IMR-90 (cell line): ENCODE data around the gene GRID1. TPM values are rescaled to one million over a fixed set of nuclear protein-coding genes. Genes with fewer than 3 reads are reported as not detected.

ENCODE experiments used
- ATAC-seq: fragments of 200-7000 bp; cut with Tn5 transposase; 2 replicates; pipeline ENCODE4 v1.9.1; 2020; ENCODE audit warnings: low read depth, mild to moderate bottlenecking, moderate library complexity
- BruUV-seq: library from RNA; stranded (reverse); fragments of 400-500 nt; replicated peaks from 2 replicates; lab custom pipeline; 2021; lab: Mats Ljungman, UMichigan
- CTCF ChIA-PET: fragments of 300-600 bp; formaldehyde crosslinking; extraction: SDS; loops from one replicate; lab custom pipeline; 2021; ENCODE audit warnings: antibody characterized with exemption; lab: Yijun Ruan, JAX
- POLR2A ChIA-PET: fragments of 300-600 bp; sonication (Branson Sonifier 250); formaldehyde crosslinking; loops from one replicate; lab custom pipeline; 2022; ENCODE audit warnings: antibody characterized with exemption; ENCODE audit not compliant: unreplicated experiment; lab: Charles Lee
- DNase-seq: peaks from one replicate; pipeline ENCODE4 v3.0.0; 2013
- H2AFZ ChIP-seq: replicated peaks from 2 replicates; pipeline ENCODE3; 2013; ENCODE audit warnings: low read length, mild to moderate bottlenecking; ENCODE audit not compliant: poor library complexity
- H2AK5ac ChIP-seq: 2 replicates; pipeline ENCODE4 v1.6.1; 2013; ENCODE audit warnings: low read depth, low read length, inconsistent platforms
- H2AK9ac ChIP-seq: replicated peaks from 2 replicates; pipeline ENCODE3; 2013; ENCODE audit warnings: mild to moderate bottlenecking, low read depth, low read length, moderate library complexity; ENCODE audit not compliant: poor library complexity
- H2BK120ac ChIP-seq: 2 replicates; pipeline ENCODE4 v1.6.1; 2013; ENCODE audit warnings: low read depth, low read length, inconsistent platforms
- H2BK15ac ChIP-seq: 3 replicates; pipeline ENCODE4 v1.6.1; 2013; ENCODE audit warnings: low read depth, low read length, inconsistent platforms
- H2BK20ac ChIP-seq: 2 replicates; pipeline ENCODE4 v1.6.1; 2013; ENCODE audit warnings: low read depth, mild to moderate bottlenecking, inconsistent platforms, low read length, moderate library complexity
- H2BK5ac ChIP-seq: 2 replicates; pipeline ENCODE4 v1.6.1; 2013; ENCODE audit warnings: mild to moderate bottlenecking, low read depth, low read length, inconsistent platforms; ENCODE audit not compliant: poor library complexity, severe bottlenecking
- H3K14ac ChIP-seq: replicated peaks from 2 replicates; pipeline ENCODE4 v1.6.1; 2013; ENCODE audit warnings: low read depth, low read length, inconsistent platforms
- H3K18ac ChIP-seq: 2 replicates; pipeline ENCODE4 v1.6.1; 2013; ENCODE audit warnings: low read depth, low read length, control low read depth
- H3K23ac ChIP-seq: 2 replicates; pipeline ENCODE4 v1.6.1; 2013; ENCODE audit warnings: low read depth, low read length, inconsistent platforms
- H3K27ac ChIP-seq: 2 replicates; pipeline ENCODE4 v1.5.1; 2013; ENCODE audit warnings: mild to moderate bottlenecking, control low read depth, low read length; ENCODE audit not compliant: insufficient read depth
- H3K27me3 ChIP-seq: 2 replicates; pipeline ENCODE4 v1.6.1; 2013; ENCODE audit warnings: low read length; ENCODE audit not compliant: control insufficient read depth, insufficient read depth
- H3K36me3 ChIP-seq: 2 replicates; pipeline ENCODE4 v1.6.1; 2013; ENCODE audit warnings: low read length, mixed read lengths; ENCODE audit not compliant: control insufficient read depth, insufficient read depth
- H3K4ac ChIP-seq: 2 replicates; pipeline ENCODE4 v1.6.1; 2013; ENCODE audit warnings: low read depth, low read length, inconsistent platforms
- H3K4me1 ChIP-seq: 2 replicates; pipeline ENCODE4 v1.6.1; 2013; ENCODE audit warnings: low read length, mixed read lengths; ENCODE audit not compliant: control insufficient read depth, insufficient read depth
- H3K4me2 ChIP-seq: 2 replicates; pipeline ENCODE4 v1.6.1; 2013; ENCODE audit warnings: low read depth, mild to moderate bottlenecking, control low read depth, low read length, moderate library complexity
- H3K4me3 ChIP-seq: 2 replicates; pipeline ENCODE4 v1.5.1; 2013; ENCODE audit warnings: low read depth, mild to moderate bottlenecking, control low read depth, low read length, moderate library complexity; ENCODE audit not compliant: insufficient read depth
- H3K56ac ChIP-seq: 2 replicates; pipeline ENCODE4 v1.6.1; 2013; ENCODE audit warnings: low read length, inconsistent platforms; ENCODE audit not compliant: insufficient read depth; ENCODE audit errors: extremely low read depth
- H3K79me1 ChIP-seq, 2 experiments: 2 replicates each; pipeline ENCODE4 v1.6.1; 2013; ENCODE audit warnings: low read length in 2 of 2, inconsistent platforms in 1 of 2, low read depth in 1 of 2
- H3K9ac ChIP-seq: 2 replicates; pipeline ENCODE4 v1.6.1; 2013; ENCODE audit warnings: low read depth, low read length, control low read depth
- H3K9me1 ChIP-seq: 2 replicates; pipeline ENCODE4 v1.6.1; 2013; ENCODE audit warnings: low read length, inconsistent platforms; ENCODE audit not compliant: insufficient read depth
- H3K9me3 ChIP-seq: 2 replicates; pipeline ENCODE4 v1.6.1; 2013; ENCODE audit warnings: low read length; ENCODE audit not compliant: control insufficient read depth, insufficient read depth
- H4K20me1 ChIP-seq: 2 replicates; pipeline ENCODE4 v1.6.1; 2013; ENCODE audit warnings: low read length, inconsistent platforms; ENCODE audit not compliant: insufficient read depth
- H4K5ac ChIP-seq: 2 replicates; pipeline ENCODE4 v1.6.1; 2013; ENCODE audit warnings: mild to moderate bottlenecking, low read depth, low read length, control low read depth
- H4K8ac ChIP-seq, 2 experiments: 2 replicates each; pipeline ENCODE4 v1.6.1; 2013; ENCODE audit warnings: low read depth in 2 of 2, low read length in 2 of 2, control low read depth in 1 of 2, inconsistent platforms in 1 of 2
- H4K91ac ChIP-seq: 2 replicates; pipeline ENCODE4 v1.6.1; 2013; ENCODE audit warnings: low read depth, low read length, inconsistent platforms; ENCODE audit not compliant: insufficient read depth
- CEBPB ChIP-seq: IDR thresholded peaks from 2 replicates; pipeline ENCODE4 v1.6.1; 2012; ENCODE audit warnings: low read depth, low read length, improper control_type of control experiment
- FOS ChIP-seq: fragments of 150-350 bp; IDR thresholded peaks from 2 replicates; pipeline ENCODE4 v1.6.1; 2016; ENCODE audit warnings: low read depth, low read length
- MAFK ChIP-seq: IDR thresholded peaks from 2 replicates; pipeline ENCODE4 v1.6.1; 2012; ENCODE audit warnings: low read depth, low read length, improper control_type of control experiment
- MXI1 ChIP-seq: IDR thresholded peaks from 2 replicates; pipeline ENCODE4 v1.6.1; 2012; ENCODE audit warnings: low read depth, mild to moderate bottlenecking, low read length, moderate library complexity, borderline replicate concordance
- NFE2L2 ChIP-seq: fragments of 150-350 bp; IDR thresholded peaks from 2 replicates; pipeline ENCODE4 v1.6.1; 2016; ENCODE audit warnings: low read depth, mild to moderate bottlenecking, low read length
- RCOR1 ChIP-seq: IDR thresholded peaks from 2 replicates; pipeline ENCODE4 v1.6.1; 2012; ENCODE audit warnings: mild to moderate bottlenecking, low read length, improper control_type of control experiment; ENCODE audit not compliant: insufficient replicate concordance
- RFX5 ChIP-seq: IDR thresholded peaks from 2 replicates; pipeline ENCODE4 v1.8.0; 2012; ENCODE audit warnings: low read depth, mild to moderate bottlenecking, low read length, moderate library complexity
- WGBS, 2 experiments: methylation state at CpG; one replicate each; pipeline versions ENCODE4 v1.1.5 to v1.1.7; 2013; ENCODE audit warnings: missing lambda C conversion rate in 2 of 2; ENCODE audit not compliant: insufficient read length in 1 of 2; ENCODE audit errors: extremely low coverage in 2 of 2; 5-methylcytosine and 5-hydroxymethylcytosine counted together
- dilution Hi-C: fragments of 300-500 bp; cut with HindIII; formaldehyde crosslinking; loops from one replicate; pipeline ENCODE4 v1.14.3; 2018; ENCODE audit warnings: low sequenced_read_pairs; ENCODE audit not compliant: unreplicated experiment
- in situ Hi-C: fragments of 300-500 bp; cut with MboI; formaldehyde crosslinking; loops from 3 replicates; pipeline ENCODE4 v1.14.3; 2019; ENCODE audit warnings: low sequenced_read_pairs, inconsistent platforms, mixed read lengths
- intact Hi-C: fragments of 100-400 bp; cut with micrococcal nuclease; formaldehyde crosslinking; loops from 2 replicates; pipeline ENCODE4 v1.10.0; 2022
- polyA plus RNA-seq, 3 experiments: library from polyadenylated mRNA; depleted of rRNA; stranded (reverse); fragments of >200 nt; gene quantifications; 2 replicates each; pipeline ENCODE4 v1.2.3, GENCODE V29; 2012; ENCODE audit warnings: low replicate concordance in 1 of 3
- total RNA-seq: library from RNA; depleted of rRNA; stranded (reverse); fragments of >200 nt; gene quantifications from 2 replicates; pipeline ENCODE4 v1.2.3, GENCODE V29; 2012
- TF ChIP-seq, protein P1 (sequence below): fragments of 150-350 bp; IDR thresholded peaks from 2 replicates; pipeline ENCODE4 v1.6.1; 2017; ENCODE audit warnings: mild to moderate bottlenecking, antibody characterized with exemption, low read length, low read depth
- TF ChIP-seq, protein P2 (sequence below): conservative IDR thresholded peaks from 2 replicates; pipeline ENCODE4 v1.5.1; 2012; ENCODE audit warnings: mild to moderate bottlenecking, low read depth, low read length, improper control_type of control experiment
- TF ChIP-seq, protein P3 (sequence below): fragments of 150-350 bp; IDR thresholded peaks from 2 replicates; pipeline ENCODE4 v1.6.1; 2016; ENCODE audit warnings: low read depth, mild to moderate bottlenecking, low read length, moderate library complexity, borderline replicate concordance

The GRID1 gene
- total and polyA plus RNA-seq, 2 of the 4 experiments (the other 2 are of a cell fraction): not detected

DNA sequence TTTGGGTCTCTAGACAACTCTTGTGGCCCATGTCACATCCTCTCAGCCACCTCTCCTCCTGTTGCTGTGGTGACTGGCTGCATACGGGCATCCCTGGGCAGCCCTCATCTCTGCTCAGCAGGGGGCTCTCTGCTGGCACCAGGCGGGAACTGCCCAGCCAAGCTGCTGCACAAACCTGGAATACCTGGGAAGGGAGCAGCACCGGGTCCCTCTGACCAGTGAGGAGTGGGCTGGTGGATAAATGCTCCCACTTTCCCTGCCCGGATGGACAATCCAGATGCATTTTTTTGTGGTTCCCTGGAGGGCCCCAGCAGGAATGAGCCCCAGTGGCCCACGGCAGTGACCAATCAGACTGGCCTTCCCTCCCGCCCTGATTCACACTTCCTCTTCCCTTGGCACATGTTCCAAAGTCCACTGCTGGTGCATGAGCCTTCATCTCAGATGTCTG, 21.9 kb downstream of the GRID1 start:
- Histone ChIP-seq H3K9ac (no peak overlapping the region), H3K27ac (no peak overlapping the region), H4K20me1 (no peaks in the 10 kb centered on the region), H3K14ac (no peak overlapping the region), H2AK5ac (no peak overlapping the region), H2BK20ac (no peak overlapping the region), H3K9me3 (no peaks in the 10 kb centered on the region), H3K56ac (no peak overlapping the region), H3K4ac (no peak overlapping the region), H3K4me3 (no peak overlapping the region), H3K9me1 (no peaks in the 10 kb centered on the region), H3K4me2 (no peak overlapping the region), H4K91ac (no peak overlapping the region), H3K27me3 (peaks cover 22% of the 10 kb centered on the region), H3K18ac (no peak overlapping the region), H2BK5ac (no peak overlapping the region), H3K79me1 (no peaks in the 10 kb centered on the region), H3K23ac (no peak overlapping the region), H4K5ac (no peak overlapping the region), H4K8ac (no peak overlapping the region), H2AK9ac (no peak overlapping the region), H2AFZ (no peak overlapping the region), H2BK120ac (no peak overlapping the region), H3K4me1 (no peaks in the 10 kb centered on the region), H2BK15ac (no peak overlapping the region), H3K36me3 (no peaks in the 10 kb centered on the region)
- no TSS peak for BruUV-seq
- ChIA-PET CTCF (no interaction called here), POLR2A (no interaction called here)
- ATAC-seq (no peak), DNase-seq (no peak)
- TF ChIP-seq, protein P1, sequence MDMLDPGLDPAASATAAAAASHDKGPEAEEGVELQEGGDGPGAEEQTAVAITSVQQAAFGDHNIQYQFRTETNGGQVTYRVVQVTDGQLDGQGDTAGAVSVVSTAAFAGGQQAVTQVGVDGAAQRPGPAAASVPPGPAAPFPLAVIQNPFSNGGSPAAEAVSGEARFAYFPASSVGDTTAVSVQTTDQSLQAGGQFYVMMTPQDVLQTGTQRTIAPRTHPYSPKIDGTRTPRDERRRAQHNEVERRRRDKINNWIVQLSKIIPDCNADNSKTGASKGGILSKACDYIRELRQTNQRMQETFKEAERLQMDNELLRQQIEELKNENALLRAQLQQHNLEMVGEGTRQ: no peak
- TF ChIP-seq RFX5 (no peak), RCOR1 (no peak), MAFK (no peak), FOS (no peak), CEBPB (no peak), MXI1 (no peak), NFE2L2 (no peak)
- TF ChIP-seq, protein P2, sequence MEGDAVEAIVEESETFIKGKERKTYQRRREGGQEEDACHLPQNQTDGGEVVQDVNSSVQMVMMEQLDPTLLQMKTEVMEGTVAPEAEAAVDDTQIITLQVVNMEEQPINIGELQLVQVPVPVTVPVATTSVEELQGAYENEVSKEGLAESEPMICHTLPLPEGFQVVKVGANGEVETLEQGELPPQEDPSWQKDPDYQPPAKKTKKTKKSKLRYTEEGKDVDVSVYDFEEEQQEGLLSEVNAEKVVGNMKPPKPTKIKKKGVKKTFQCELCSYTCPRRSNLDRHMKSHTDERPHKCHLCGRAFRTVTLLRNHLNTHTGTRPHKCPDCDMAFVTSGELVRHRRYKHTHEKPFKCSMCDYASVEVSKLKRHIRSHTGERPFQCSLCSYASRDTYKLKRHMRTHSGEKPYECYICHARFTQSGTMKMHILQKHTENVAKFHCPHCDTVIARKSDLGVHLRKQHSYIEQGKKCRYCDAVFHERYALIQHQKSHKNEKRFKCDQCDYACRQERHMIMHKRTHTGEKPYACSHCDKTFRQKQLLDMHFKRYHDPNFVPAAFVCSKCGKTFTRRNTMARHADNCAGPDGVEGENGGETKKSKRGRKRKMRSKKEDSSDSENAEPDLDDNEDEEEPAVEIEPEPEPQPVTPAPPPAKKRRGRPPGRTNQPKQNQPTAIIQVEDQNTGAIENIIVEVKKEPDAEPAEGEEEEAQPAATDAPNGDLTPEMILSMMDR: no peak
- TF ChIP-seq, protein P3, sequence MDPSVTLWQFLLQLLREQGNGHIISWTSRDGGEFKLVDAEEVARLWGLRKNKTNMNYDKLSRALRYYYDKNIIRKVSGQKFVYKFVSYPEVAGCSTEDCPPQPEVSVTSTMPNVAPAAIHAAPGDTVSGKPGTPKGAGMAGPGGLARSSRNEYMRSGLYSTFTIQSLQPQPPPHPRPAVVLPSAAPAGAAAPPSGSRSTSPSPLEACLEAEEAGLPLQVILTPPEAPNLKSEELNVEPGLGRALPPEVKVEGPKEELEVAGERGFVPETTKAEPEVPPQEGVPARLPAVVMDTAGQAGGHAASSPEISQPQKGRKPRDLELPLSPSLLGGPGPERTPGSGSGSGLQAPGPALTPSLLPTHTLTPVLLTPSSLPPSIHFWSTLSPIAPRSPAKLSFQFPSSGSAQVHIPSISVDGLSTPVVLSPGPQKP: no peak
- in situ Hi-C loops: no loop called here
- intact Hi-C loops: no loop called here
- dilution Hi-C loops: no loop called here
- 24% methylated on average over 4 of the region's 6 CpGs; no CpG with 5 or more reads in 1 of the 2 experiments for WGBS, 2 experiments
